HepG2 (cell line): ENCODE results near the gene BDNF. TPM values are rescaled to one million over a fixed set of nuclear protein-coding genes. Genes with fewer than 3 reads are reported as not detected.

Experiments used
- AGO2 ChIP-seq: fragments of 200-400 bp; formaldehyde crosslinking; optimal IDR thresholded peaks from 2 replicates; pipeline ENCODE3; 2017; ENCODE audit warnings: mild to moderate bottlenecking, low read depth, low read length, moderate library complexity
- CTCF ChIP-seq: sonication (generic); formaldehyde crosslinking; IDR thresholded peaks from 2 replicates; pipeline ENCODE4 v1.5.0; 2020; ENCODE audit warnings: mild to moderate bottlenecking, missing genetic modification reagents, moderate library complexity
- DBP ChIP-seq: sonication (generic); formaldehyde crosslinking; IDR thresholded peaks from 2 replicates; pipeline ENCODE4 v1.4.0; 2020; ENCODE audit warnings: missing genetic modification reagents; ENCODE audit errors: not compliant biosample characterization
- HOXA5 ChIP-seq: sonication (generic); formaldehyde crosslinking; IDR thresholded peaks from 2 replicates; pipeline ENCODE4 v1.4.0; 2020; ENCODE audit warnings: missing genetic modification reagents
- MIER3 ChIP-seq: IDR thresholded peaks from 2 replicates; pipeline ENCODE4 v1.6.1; 2016; ENCODE audit warnings: missing compliant biosample characterization, borderline replicate concordance
- MLLT10 ChIP-seq: sonication (generic); formaldehyde crosslinking; IDR thresholded peaks from 2 replicates; pipeline ENCODE4 v1.4.0; 2020; ENCODE audit warnings: missing genetic modification reagents
- MYNN ChIP-seq: sonication (generic); formaldehyde crosslinking; IDR thresholded peaks from 2 replicates; pipeline ENCODE4 v1.4.0; 2020; ENCODE audit warnings: mild to moderate bottlenecking, low read depth, missing genetic modification reagents
- NR2C2 ChIP-seq: sonication (generic); formaldehyde crosslinking; IDR thresholded peaks from 2 replicates; pipeline ENCODE4 v1.4.0; 2020; ENCODE audit warnings: missing genetic modification reagents, mild to moderate bottlenecking, moderate library complexity, borderline replicate concordance
- PRDM15 ChIP-seq: sonication (generic); formaldehyde crosslinking; IDR thresholded peaks from 2 replicates; pipeline ENCODE4 v1.4.0; 2020; ENCODE audit warnings: missing genetic modification reagents
- RFX3 ChIP-seq: IDR thresholded peaks from 2 replicates; pipeline ENCODE4 v1.6.1; 2016; ENCODE audit warnings: missing biosample characterization, missing genetic modification reagents
- XRCC5 ChIP-seq: fragments of 200-400 bp; formaldehyde crosslinking; optimal IDR thresholded peaks from 2 replicates; pipeline ENCODE3; 2017; ENCODE audit warnings: mild to moderate bottlenecking, low read length
- ZNF362 ChIP-seq: sonication (generic); formaldehyde crosslinking; IDR thresholded peaks from 2 replicates; pipeline ENCODE4 v1.4.0; 2020; ENCODE audit warnings: missing genetic modification reagents, mild to moderate bottlenecking, borderline replicate concordance
- ZNF446 ChIP-seq: sonication (generic); formaldehyde crosslinking; IDR thresholded peaks from 2 replicates; pipeline ENCODE4 v1.5.0; 2020; ENCODE audit warnings: mild to moderate bottlenecking, missing genetic modification reagents
- ZNF607 ChIP-seq: sonication (generic); formaldehyde crosslinking; IDR thresholded peaks from 2 replicates; pipeline ENCODE4 v1.5.1; 2020; ENCODE audit warnings: missing genetic modification reagents, mild to moderate bottlenecking, borderline replicate concordance
- ZSCAN20 ChIP-seq: sonication (generic); formaldehyde crosslinking; IDR thresholded peaks from 2 replicates; pipeline ENCODE4 v1.4.0; 2020; ENCODE audit warnings: missing genetic modification reagents, mild to moderate bottlenecking, borderline replicate concordance
- polyA plus RNA-seq, 8 experiments: library from polyadenylated mRNA; depleted of rRNA in 3 of 8; stranded (reverse) in 7 of 8; unstranded in 1 of 8; fragments of >200 nt; fragmentation: Illumina TruSeq in 4 of 8; extraction: Trizol in 4 of 8; gene quantifications; 2 replicates each; pipeline versions ENCODE4 v1.2.1 to v1.2.3, GENCODE V29; 2011 to 2016; ENCODE audit warnings: low read depth in 4 of 8, missing spikeins in 1 of 8, mixed read lengths in 1 of 8; ENCODE audit not compliant: insufficient read depth in 1 of 8
- total RNA-seq, 5 experiments: library from RNA; depleted of rRNA; stranded (reverse); fragments of >200 nt; fragmentation: Illumina TruSeq; extraction: Trizol; gene quantifications; 2 replicates each; pipeline ENCODE4 v1.2.3, GENCODE V29; 2016; ENCODE audit warnings: low read depth in 1 of 5

BDNF gene
- total and polyA plus RNA-seq, 2 of the 13 experiments (the other 11 are each of a cell fraction or from before 2014, with no cell fraction given): 0.02 TPM; not detected in 1

- TF ChIP-seq ZNF362 (CRISPR knock-in tag) (no peak), HOXA5 (no peak), RFX3 (CRISPR knock-in tag) (no peak), AGO2 (no peak), ZNF446 (no peak), ZNF607 (no peak), MIER3 (no peak), NR2C2 (no peak), ZSCAN20 (CRISPR knock-in tag) (no peak), DBP (CRISPR knock-in tag) (no peak), CTCF (CRISPR knock-in tag) (peak; percentile 83), XRCC5 (no peak), PRDM15 (CRISPR knock-in tag) (no peak), MYNN (CRISPR knock-in tag) (no peak), MLLT10 (CRISPR knock-in tag) (no peak)
Measured at GRCh38 chr11:27698872-27699241, 1.4 kb downstream of the BDNF start (continued).
